ENCODE measurements around the gene STARD4.

STARD4 gene

DNA sequence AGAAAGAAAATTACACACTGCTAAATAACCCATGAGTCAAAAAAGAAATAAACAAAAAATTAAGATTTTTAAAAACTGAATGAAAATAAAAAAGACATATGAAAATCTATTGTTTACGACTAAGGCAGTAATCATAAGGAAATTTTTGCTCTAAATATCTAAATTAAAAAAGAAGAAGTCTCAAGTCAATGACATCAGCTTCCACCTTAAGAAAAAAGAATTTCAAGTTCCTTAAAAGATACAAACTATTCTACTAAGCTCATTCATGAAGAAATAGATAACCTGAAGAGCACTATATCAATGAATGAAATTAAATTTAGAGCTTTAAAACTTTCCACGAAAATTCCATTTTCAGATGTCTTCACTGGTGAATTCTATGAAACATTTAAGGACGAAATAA is 15.7 kb upstream of the STARD4 start:
- H3K4me3 ChIP-seq (ENCODE audit: low read length in 2 of 2), result no peak overlapping the region
- no peak overlapping the region for H3K9ac ChIP-seq (ENCODE audit: low read depth in 1 of 2, low read length in 2 of 2)
- H3K27me3 ChIP-seq (ENCODE audit: control insufficient read depth in 2 of 2, insufficient read depth in 2 of 2, low read length in 2 of 2), result no peaks in the 10 kb centered on the region
- no peak overlapping the region for H3K27ac ChIP-seq (ENCODE audit: low read depth in 2 of 2, low read length in 2 of 2)
- no peaks in the 10 kb centered on the region for H3K9me3 ChIP-seq (ENCODE audit: control insufficient read depth in 2 of 2, low read length in 2 of 2)
- no peaks in the 10 kb centered on the region for H3K36me3 ChIP-seq (ENCODE audit: control insufficient read depth in 2 of 2, insufficient read depth in 2 of 2, low read length in 2 of 2)
- no peaks in the 10 kb centered on the region for H3K4me1 ChIP-seq (ENCODE audit: control insufficient read depth in 2 of 2, insufficient read depth in 2 of 2, low read length in 2 of 2)

DNA sequence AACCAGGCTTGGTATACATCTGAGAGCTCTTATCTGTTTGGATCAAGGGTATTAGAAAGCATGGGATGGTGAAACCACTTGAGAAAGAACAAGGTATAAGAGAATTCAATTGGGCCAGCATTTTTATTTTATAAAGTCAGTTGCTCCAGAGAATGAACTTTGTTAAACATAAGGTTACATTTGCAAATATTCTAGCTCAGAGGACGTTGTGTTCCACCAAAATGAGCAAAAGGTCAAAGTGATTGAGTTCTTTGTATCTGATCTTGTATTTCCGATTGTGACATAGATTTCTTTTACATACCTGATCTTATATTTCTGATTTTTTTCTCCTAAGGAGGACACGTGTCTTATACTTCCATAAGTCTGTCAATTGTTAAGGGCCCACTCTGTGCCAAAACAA is 8.6 kb upstream of the STARD4 start:
- no peak overlapping the region for H3K27ac ChIP-seq (ENCODE audit: low read depth in 2 of 2, low read length in 2 of 2)
- H3K27me3 ChIP-seq (ENCODE audit: control insufficient read depth in 2 of 2, insufficient read depth in 2 of 2, low read length in 2 of 2), result no peaks in the 10 kb centered on the region
- H3K36me3 ChIP-seq (ENCODE audit: control insufficient read depth in 2 of 2, insufficient read depth in 2 of 2, low read length in 2 of 2), result no peaks in the 10 kb centered on the region
- no peak overlapping the region for H3K4me3 ChIP-seq (ENCODE audit: low read length in 2 of 2)
- H3K9ac ChIP-seq (ENCODE audit: low read depth in 1 of 2, low read length in 2 of 2), result no peak overlapping the region
- H3K9me3 ChIP-seq (ENCODE audit: control insufficient read depth in 2 of 2, low read length in 2 of 2), result no peaks in the 10 kb centered on the region
- no peaks in the 10 kb centered on the region for H3K4me1 ChIP-seq (ENCODE audit: control insufficient read depth in 2 of 2, insufficient read depth in 2 of 2, low read length in 2 of 2)

DNA sequence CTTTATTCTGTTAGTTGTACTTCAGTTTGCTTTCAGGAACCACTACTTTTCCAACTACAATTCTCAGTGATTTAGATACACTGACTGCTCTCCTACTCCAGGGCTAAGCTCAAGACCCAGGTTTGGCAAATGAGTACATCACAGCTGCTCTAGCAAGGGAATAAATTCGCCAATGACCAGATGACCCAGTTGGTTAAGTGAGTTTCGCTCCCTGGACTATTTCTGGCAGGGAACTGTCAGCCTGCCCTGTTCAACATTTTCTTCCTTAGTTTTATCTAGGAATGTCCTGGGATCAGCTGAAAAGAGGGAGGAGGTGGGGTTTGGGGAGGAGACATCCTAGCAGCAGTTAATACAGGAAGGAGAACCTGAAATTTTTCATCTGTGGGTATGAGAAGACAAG is 6.4 kb upstream of the STARD4 start:
- Histone ChIP-seq H3K36me3 (ENCODE audit: control insufficient read depth in 2 of 2, insufficient read depth in 2 of 2, low read length in 2 of 2) (no peaks in the 10 kb centered on the region), H3K27me3 (ENCODE audit: control insufficient read depth in 2 of 2, insufficient read depth in 2 of 2, low read length in 2 of 2) (no peaks in the 10 kb centered on the region), H3K9me3 (ENCODE audit: control insufficient read depth in 2 of 2, low read length in 2 of 2) (no peaks in the 10 kb centered on the region), H3K4me1 (ENCODE audit: control insufficient read depth in 2 of 2, insufficient read depth in 2 of 2, low read length in 2 of 2) (no peaks in the 10 kb centered on the region), H3K4me3 (ENCODE audit: low read length in 2 of 2) (no peak overlapping the region), H3K9ac (ENCODE audit: low read depth in 1 of 2, low read length in 2 of 2) (no peak overlapping the region), H3K27ac (ENCODE audit: low read depth in 2 of 2, low read length in 2 of 2) (no peak overlapping the region)

DNA sequence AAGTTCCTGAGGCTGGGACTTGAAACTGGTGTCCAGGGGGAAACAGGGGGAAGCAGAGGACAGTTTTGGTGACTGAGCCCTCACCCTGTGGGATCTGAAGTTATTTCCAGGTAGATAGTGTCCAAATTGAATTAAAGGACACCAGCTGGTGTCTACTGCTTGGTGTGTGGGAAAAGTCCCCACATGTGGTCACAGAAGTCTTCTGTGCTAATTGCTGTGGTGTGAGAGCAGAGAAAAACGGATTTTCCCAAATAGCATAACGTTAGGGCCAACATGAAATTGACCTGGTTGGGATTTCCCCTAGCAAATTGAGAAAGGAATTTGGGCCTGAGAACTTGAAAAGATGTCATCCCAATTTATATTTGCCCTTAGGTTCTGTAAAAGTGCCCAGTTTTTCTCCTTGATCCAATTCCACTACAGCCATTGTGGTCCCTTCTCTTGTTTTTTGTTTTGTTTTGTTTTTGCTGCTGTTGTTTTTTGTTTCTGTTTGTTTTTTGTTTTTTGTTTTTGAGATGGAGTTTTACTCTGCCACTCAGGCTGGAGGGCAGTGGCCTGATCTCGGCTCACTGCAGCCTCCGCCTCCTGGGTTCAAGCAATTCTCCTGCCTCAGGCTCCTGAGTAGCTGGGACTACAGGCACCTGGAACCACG is 5.6 kb upstream of the STARD4 start:
- Histone ChIP-seq H3K9ac (ENCODE audit: low read depth in 1 of 2, low read length in 2 of 2) (no peak overlapping the region), H3K9me3 (ENCODE audit: control insufficient read depth in 2 of 2, low read length in 2 of 2) (no peaks in the 10 kb centered on the region), H3K27ac (ENCODE audit: low read depth in 2 of 2, low read length in 2 of 2) (no peak overlapping the region), H3K27me3 (ENCODE audit: control insufficient read depth in 2 of 2, insufficient read depth in 2 of 2, low read length in 2 of 2) (no peaks in the 10 kb centered on the region), H3K4me1 (ENCODE audit: control insufficient read depth in 2 of 2, insufficient read depth in 2 of 2, low read length in 2 of 2) (peaks cover 2 to 3% of the 10 kb centered on the region in 2 donors), H3K4me3 (ENCODE audit: low read length in 2 of 2) (no peak overlapping the region), H3K36me3 (ENCODE audit: control insufficient read depth in 2 of 2, insufficient read depth in 2 of 2, low read length in 2 of 2) (no peaks in the 10 kb centered on the region)

DNA sequence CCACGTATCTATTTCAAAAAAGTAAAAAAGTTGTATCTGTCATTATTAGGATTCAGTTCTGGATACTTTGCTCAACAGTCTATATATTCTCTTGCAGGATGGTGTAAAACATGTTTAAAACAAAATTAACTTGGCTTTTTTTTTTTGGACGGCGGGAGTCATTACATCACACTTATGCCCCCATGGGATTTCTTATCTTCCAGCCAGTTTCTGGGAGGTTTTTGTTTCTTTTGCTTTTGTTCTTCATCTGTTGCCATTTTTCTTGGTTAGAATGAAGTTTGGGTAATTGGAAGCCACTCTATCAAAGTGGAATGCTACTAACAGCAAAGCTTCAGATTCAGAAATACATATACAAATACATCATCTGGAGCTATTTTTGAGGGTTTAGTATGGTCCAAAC is 1.8 kb upstream of the STARD4 start:
- Histone ChIP-seq H3K27me3 (ENCODE audit: control insufficient read depth in 2 of 2, insufficient read depth in 2 of 2, low read length in 2 of 2) (no peaks in the 10 kb centered on the region), H3K4me1 (ENCODE audit: control insufficient read depth in 2 of 2, insufficient read depth in 2 of 2, low read length in 2 of 2) (peaks cover 12 to 15% of the 10 kb centered on the region in 2 donors), H3K36me3 (ENCODE audit: control insufficient read depth in 2 of 2, insufficient read depth in 2 of 2, low read length in 2 of 2) (no peaks in the 10 kb centered on the region), H3K27ac (ENCODE audit: low read depth in 2 of 2, low read length in 2 of 2) (no peak overlapping the region), H3K9me3 (ENCODE audit: control insufficient read depth in 2 of 2, low read length in 2 of 2) (no peaks in the 10 kb centered on the region), H3K9ac (ENCODE audit: low read depth in 1 of 2, low read length in 2 of 2) (no peak overlapping the region), H3K4me3 (ENCODE audit: low read length in 2 of 2) (no peak overlapping the region)

DNA sequence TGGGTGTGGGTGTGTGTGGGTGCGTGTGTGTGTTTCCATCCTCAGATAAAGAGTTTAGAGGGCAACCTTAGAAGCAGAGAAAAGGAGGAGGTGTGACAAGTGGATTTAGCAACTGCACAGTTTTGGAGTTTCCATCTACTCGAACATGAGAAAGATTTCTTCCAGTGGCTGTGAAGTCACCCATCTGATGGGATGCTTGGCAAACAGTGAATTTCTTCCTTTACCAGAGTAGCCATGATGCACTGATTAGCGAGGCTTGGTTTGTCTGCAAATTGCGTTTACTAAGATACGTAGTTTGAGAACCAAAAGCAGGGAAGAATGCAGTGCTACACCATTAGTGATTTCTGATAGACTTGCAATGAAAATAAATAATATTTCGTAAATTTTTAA is 791 bp upstream of the STARD4 start:
- H3K4me3 ChIP-seq (ENCODE audit: low read length in 2 of 2), result peak overlapping the region; percentile 70 to 97
- no peaks in the 10 kb centered on the region for H3K27me3 ChIP-seq (ENCODE audit: control insufficient read depth in 2 of 2, insufficient read depth in 2 of 2, low read length in 2 of 2)
- peak overlapping the region; percentile 86 to 89 for H3K27ac ChIP-seq (ENCODE audit: low read depth in 2 of 2, low read length in 2 of 2)
- H3K9me3 ChIP-seq (ENCODE audit: control insufficient read depth in 2 of 2, low read length in 2 of 2), result no peaks in the 10 kb centered on the region
- H3K4me1 ChIP-seq (ENCODE audit: control insufficient read depth in 2 of 2, insufficient read depth in 2 of 2, low read length in 2 of 2), result peaks cover 12 to 15% of the 10 kb centered on the region in 2 donors
- no peaks in the 10 kb centered on the region for H3K36me3 ChIP-seq (ENCODE audit: control insufficient read depth in 2 of 2, insufficient read depth in 2 of 2, low read length in 2 of 2)
- H3K9ac ChIP-seq (ENCODE audit: low read depth in 1 of 2, low read length in 2 of 2), result peak overlapping the region; percentile 52 to 95

DNA sequence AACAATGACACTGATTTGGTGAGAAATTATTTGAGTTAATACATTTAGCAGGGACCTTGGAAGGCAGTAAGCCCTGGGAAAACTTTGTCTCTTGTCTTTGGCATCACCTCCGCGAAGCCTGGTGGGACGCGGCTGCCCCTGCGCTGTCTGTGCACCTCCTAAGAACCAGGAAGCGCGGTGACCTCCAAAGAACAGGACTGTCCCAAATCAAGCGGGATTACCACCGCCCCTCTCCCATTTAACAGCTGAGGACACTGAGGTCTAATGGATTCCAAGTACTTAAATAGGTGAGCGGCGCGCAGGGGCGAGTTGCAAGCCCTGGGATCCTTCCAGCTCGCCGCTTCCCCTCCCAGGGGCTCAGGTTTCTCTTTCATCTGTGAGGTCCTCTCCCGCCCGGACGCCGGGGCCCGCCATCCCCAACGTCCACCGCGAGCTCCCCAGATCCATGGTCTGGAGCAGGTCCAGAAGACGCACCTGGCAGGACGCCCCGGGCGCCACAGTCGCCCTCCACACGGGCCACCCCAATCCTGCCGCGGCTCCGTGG is 432 bp downstream of the STARD4 start:
- H3K27me3 ChIP-seq (ENCODE audit: control insufficient read depth in 2 of 2, insufficient read depth in 2 of 2, low read length in 2 of 2), result no peaks in the 10 kb centered on the region
- peaks cover 12 to 15% of the 10 kb centered on the region in 2 donors for H3K4me1 ChIP-seq (ENCODE audit: control insufficient read depth in 2 of 2, insufficient read depth in 2 of 2, low read length in 2 of 2)
- H3K36me3 ChIP-seq (ENCODE audit: control insufficient read depth in 2 of 2, insufficient read depth in 2 of 2, low read length in 2 of 2), result no peaks in the 10 kb centered on the region
- H3K27ac ChIP-seq (ENCODE audit: low read depth in 2 of 2, low read length in 2 of 2), result peak overlapping the region; percentile 86 to 89
- H3K9ac ChIP-seq (ENCODE audit: low read depth in 1 of 2, low read length in 2 of 2), result peak overlapping the region; percentile 87 to 95
- H3K4me3 ChIP-seq (ENCODE audit: low read length in 2 of 2), result peak overlapping the region; percentile 70 to 97
- H3K9me3 ChIP-seq (ENCODE audit: control insufficient read depth in 2 of 2, low read length in 2 of 2), result no peaks in the 10 kb centered on the region

DNA sequence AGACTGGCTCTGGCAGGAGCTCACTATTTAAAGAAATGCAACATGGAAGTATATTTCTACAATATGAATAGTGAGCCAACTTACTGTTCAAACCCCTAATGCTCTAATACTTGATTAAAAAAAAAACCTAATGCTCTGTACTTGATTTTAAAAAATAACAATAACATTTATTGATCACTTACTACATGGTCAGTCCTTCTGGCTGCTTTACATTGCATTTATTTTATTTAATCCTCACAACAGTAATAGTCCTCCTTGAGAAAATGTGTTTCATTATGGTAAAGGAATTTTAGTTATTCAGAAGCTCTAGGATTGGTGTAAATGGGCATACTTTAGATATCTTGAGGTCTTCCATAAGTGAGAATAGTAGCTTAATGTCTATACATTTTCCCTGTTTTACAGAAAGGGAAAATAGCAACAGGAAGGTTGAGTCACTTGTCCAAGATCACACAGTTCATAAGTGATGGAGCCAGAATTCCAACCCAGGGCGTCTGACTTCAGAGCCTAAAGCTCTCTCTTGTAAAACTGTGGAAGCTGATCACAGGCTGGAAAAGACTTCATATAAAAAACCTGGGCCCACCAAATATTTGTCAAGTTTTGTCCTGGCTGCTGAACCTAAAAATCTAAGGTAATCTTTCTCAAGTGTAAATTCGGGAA is 1.0 kb downstream of the STARD4 start:
- H3K9ac ChIP-seq (ENCODE audit: low read depth in 1 of 2, low read length in 2 of 2), result peak overlapping the region; percentile 87 to 95
- peak overlapping the region; percentile 86 to 89 for H3K27ac ChIP-seq (ENCODE audit: low read depth in 2 of 2, low read length in 2 of 2)
- no peaks in the 10 kb centered on the region for H3K36me3 ChIP-seq (ENCODE audit: control insufficient read depth in 2 of 2, insufficient read depth in 2 of 2, low read length in 2 of 2)
- no peaks in the 10 kb centered on the region for H3K9me3 ChIP-seq (ENCODE audit: control insufficient read depth in 2 of 2, low read length in 2 of 2)
- H3K27me3 ChIP-seq (ENCODE audit: control insufficient read depth in 2 of 2, insufficient read depth in 2 of 2, low read length in 2 of 2), result no peaks in the 10 kb centered on the region
- peaks cover 12 to 15% of the 10 kb centered on the region in 2 donors for H3K4me1 ChIP-seq (ENCODE audit: control insufficient read depth in 2 of 2, insufficient read depth in 2 of 2, low read length in 2 of 2)
- peak overlapping the region; percentile 70 to 97 for H3K4me3 ChIP-seq (ENCODE audit: low read length in 2 of 2)

DNA sequence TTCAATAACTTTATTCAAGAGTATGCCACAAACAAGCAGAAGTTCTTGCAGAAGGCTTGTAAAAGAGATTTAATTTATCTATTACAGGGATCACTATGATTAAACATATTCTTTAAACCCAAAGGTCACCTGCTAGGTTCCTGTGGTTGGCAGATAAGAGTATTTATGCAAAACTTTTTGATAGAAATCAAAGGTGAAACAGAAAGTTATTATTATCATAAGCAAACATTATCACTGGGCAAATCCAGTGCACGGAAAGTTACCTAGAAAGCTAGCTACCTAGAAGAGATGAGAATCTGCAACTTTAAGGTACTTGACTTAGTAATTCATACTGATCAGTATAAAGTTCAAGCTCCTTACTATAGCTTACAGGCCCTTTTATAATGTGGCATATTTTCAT is 3.2 kb downstream of the STARD4 start:
- H3K9ac ChIP-seq (ENCODE audit: low read depth in 1 of 2, low read length in 2 of 2), result no peak overlapping the region
- H3K27ac ChIP-seq (ENCODE audit: low read depth in 2 of 2, low read length in 2 of 2), result no peak overlapping the region
- H3K36me3 ChIP-seq (ENCODE audit: control insufficient read depth in 2 of 2, insufficient read depth in 2 of 2, low read length in 2 of 2), result no peaks in the 10 kb centered on the region
- H3K27me3 ChIP-seq (ENCODE audit: control insufficient read depth in 2 of 2, insufficient read depth in 2 of 2, low read length in 2 of 2), result no peaks in the 10 kb centered on the region
- H3K9me3 ChIP-seq (ENCODE audit: control insufficient read depth in 2 of 2, low read length in 2 of 2), result no peaks in the 10 kb centered on the region
- peaks cover 12 to 15% of the 10 kb centered on the region in 2 donors for H3K4me1 ChIP-seq (ENCODE audit: control insufficient read depth in 2 of 2, insufficient read depth in 2 of 2, low read length in 2 of 2)
- no peak overlapping the region for H3K4me3 ChIP-seq (ENCODE audit: low read length in 2 of 2)

DNA sequence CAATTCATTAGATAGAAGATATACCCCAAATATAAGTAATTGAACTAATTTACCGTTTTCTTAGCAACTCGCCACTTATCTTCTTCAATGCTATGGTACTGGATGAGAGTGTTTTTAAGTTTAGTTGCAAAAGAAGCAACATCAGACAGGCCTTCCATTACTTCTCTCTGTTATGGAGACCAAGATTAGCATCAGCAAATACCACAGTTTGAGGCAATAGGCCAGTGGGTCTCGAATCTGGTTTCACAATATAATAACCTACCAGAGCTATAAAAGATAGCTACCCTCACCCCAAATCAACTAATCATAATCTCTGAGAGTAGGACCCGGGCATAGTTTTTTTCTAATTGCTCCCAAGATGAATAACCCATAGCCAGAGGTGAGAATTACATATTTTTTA is 5.1 kb downstream of the STARD4 start:
- H3K9me3 ChIP-seq (ENCODE audit: control insufficient read depth in 2 of 2, low read length in 2 of 2), result no peaks in the 10 kb centered on the region

More for the DNA sequence above, 5.1 kb downstream of the STARD4 start:
- H3K4me1 ChIP-seq (ENCODE audit: control insufficient read depth in 2 of 2, insufficient read depth in 2 of 2, low read length in 2 of 2), result peaks cover 7 to 11% of the 10 kb centered on the region in 2 donors
- no peak overlapping the region for H3K9ac ChIP-seq (ENCODE audit: low read depth in 1 of 2, low read length in 2 of 2)
- no peaks in the 10 kb centered on the region for H3K36me3 ChIP-seq (ENCODE audit: control insufficient read depth in 2 of 2, insufficient read depth in 2 of 2, low read length in 2 of 2)
- H3K4me3 ChIP-seq (ENCODE audit: low read length in 2 of 2), result no peak overlapping the region
- no peak overlapping the region for H3K27ac ChIP-seq (ENCODE audit: low read depth in 2 of 2, low read length in 2 of 2)
- H3K27me3 ChIP-seq (ENCODE audit: control insufficient read depth in 2 of 2, insufficient read depth in 2 of 2, low read length in 2 of 2), result no peaks in the 10 kb centered on the region
